Measurements from ENCODE around the gene ZNF66. TPM values are rescaled to one million over a fixed set of nuclear protein-coding genes. Genes with fewer than 3 reads are reported as not detected.

The ZNF66 gene
- total and polyA plus RNA-seq, 4 donors: 3.7 to 7.7 TPM; not detected in 2

Other genes with a start within 250 kb of the ZNF66 start
- gene ZNF737, start 210.5 kb upstream of the ZNF66 start, total RNA-seq: 10 to 100 TPM in 1 of 2 donors, 1 to 10 TPM in 1; 6.9 to 15.4 TPM
- 1 to 10 TPM; 4.1 to 4.5 TPM for gene ZNF737, start 210.5 kb upstream of the ZNF66 start, polyA plus RNA-seq
- 10 to 100 TPM; 15.0 to 16.4 TPM for gene ZNF626, start 114.7 kb upstream of the ZNF66 start, total RNA-seq
- 1 to 10 TPM; 4.5 to 9.6 TPM for gene ZNF626, start 114.7 kb upstream of the ZNF66 start, polyA plus RNA-seq
- gene ZNF85, start 146.9 kb downstream of the ZNF66 start, total RNA-seq: 1 to 10 TPM; 4.6 to 6.7 TPM
- gene ZNF85, start 146.9 kb downstream of the ZNF66 start, polyA plus RNA-seq: 1 to 10 TPM in 1 of 2 donors, under 1 TPM in 1; 0.88 to 2.7 TPM
- 10 to 100 TPM; 13.5 to 17.4 TPM for gene ZNF430, start 244.4 kb downstream of the ZNF66 start, total RNA-seq
- gene ZNF430, start 244.4 kb downstream of the ZNF66 start, polyA plus RNA-seq: 1 to 10 TPM; 1.0 to 2.8 TPM